HEK293 (cell line): Measurements from ENCODE around the gene RIN3.

Source experiments
- CTCF ChIA-PET: fragments of 350-600 bp; formaldehyde crosslinking; extraction: SDS; loops from one replicate; lab custom pipeline; 2021; ENCODE audit warnings: antibody characterized with exemption; lab: Yijun Ruan, JAX
- POLR2A ChIA-PET: fragments of 300-600 bp; formaldehyde crosslinking; extraction: SDS; loops from one replicate; lab custom pipeline; 2020; ENCODE audit warnings: antibody characterized with exemption, inconsistent platforms; lab: Yijun Ruan, JAX
- H3K27ac ChIP-seq: fragments of 200-500 bp; sonication (Bioruptor generic); 2 replicates; pipeline ENCODE4 v1.5.1; 2014; ENCODE audit warnings: low read depth, low read length, control low read depth, inconsistent platforms; ENCODE audit errors: extremely low read depth
- H3K36me3 ChIP-seq, 2 experiments: fragments of 200-500 bp in 1 of 2; sonication (Bioruptor generic) in 1 of 2; 1 replicate in 1 of 2; 2 replicates in 1 of 2; pipeline ENCODE4 v1.5.1; 2014 to 2017; ENCODE audit warnings: inconsistent platforms in 2 of 2, low read length in 2 of 2; ENCODE audit not compliant: control insufficient read depth in 2 of 2, insufficient read depth in 1 of 2
- H3K4me1 ChIP-seq: fragments of 200-500 bp; sonication (Bioruptor generic); 2 replicates; pipeline ENCODE4 v1.5.1; 2014; ENCODE audit warnings: mild to moderate bottlenecking, low read length, inconsistent platforms; ENCODE audit not compliant: control insufficient read depth, insufficient read depth
- H3K4me3 ChIP-seq: 2 replicates; pipeline ENCODE4 v1.5.1; 2011; ENCODE audit warnings: low read depth, mild to moderate bottlenecking, control low read depth, low read length, moderate library complexity
- H3K9me3 ChIP-seq: fragments of 200-500 bp; sonication (Bioruptor generic); 2 replicates; pipeline ENCODE4 v1.5.1; 2014; ENCODE audit warnings: low read depth, low read length, inconsistent platforms; ENCODE audit not compliant: control insufficient read depth, insufficient read depth
- BCL11B ChIP-seq: fragments of 450-650 bp; formaldehyde crosslinking; IDR thresholded peaks from 2 replicates; pipeline ENCODE4 v1.5.1; 2016; ENCODE audit warnings: low read depth, missing biosample characterization, missing genetic modification characterization
- GFI1B ChIP-seq: fragments of 450-650 bp; formaldehyde crosslinking; IDR thresholded peaks from 2 replicates; pipeline ENCODE4 v1.5.1; 2016; ENCODE audit warnings: missing biosample characterization, missing genetic modification characterization
- MEIS1 ChIP-seq: sonication (generic); formaldehyde crosslinking; IDR thresholded peaks from 2 replicates; pipeline ENCODE4 v1.8.1; 2022; ENCODE audit warnings: missing genetic modification reagents, mild to moderate bottlenecking, borderline replicate concordance
- REPIN1 ChIP-seq: fragments of 450-650 bp; formaldehyde crosslinking; IDR thresholded peaks from 2 replicates; pipeline ENCODE4 v1.5.1; 2017; ENCODE audit warnings: missing biosample characterization, missing genetic modification characterization, low read depth
- ZNF112 ChIP-seq: fragments of 450-650 bp; formaldehyde crosslinking; IDR thresholded peaks from 2 replicates; pipeline ENCODE4 v1.5.0; 2017; ENCODE audit warnings: missing biosample characterization, missing genetic modification characterization
- ZNF138 ChIP-seq: fragments of 450-650 bp; formaldehyde crosslinking; IDR thresholded peaks from 2 replicates; pipeline ENCODE4 v1.5.1; 2016; ENCODE audit warnings: missing biosample characterization, missing genetic modification characterization, borderline replicate concordance
- ZNF302 ChIP-seq: fragments of 450-650 bp; formaldehyde crosslinking; IDR thresholded peaks from 2 replicates; pipeline ENCODE4 v1.5.1; 2016; ENCODE audit warnings: missing biosample characterization, missing genetic modification characterization, low read depth
- ZNF544 ChIP-seq: fragments of 450-650 bp; formaldehyde crosslinking; IDR thresholded peaks from 2 replicates; pipeline ENCODE4 v1.5.0; 2017; ENCODE audit warnings: missing biosample characterization, missing genetic modification characterization
- ZNF596 ChIP-seq: fragments of 450-650 bp; IDR thresholded peaks from 2 replicates; pipeline ENCODE4 v1.5.0; 2018; ENCODE audit warnings: missing biosample characterization, mild to moderate bottlenecking, missing genetic modification characterization, moderate library complexity
- ZNF624 ChIP-seq: fragments of 450-650 bp; formaldehyde crosslinking; IDR thresholded peaks from 2 replicates; pipeline ENCODE4 v1.5.1; 2017; ENCODE audit warnings: missing biosample characterization, missing genetic modification characterization
- ZNF660 ChIP-seq: fragments of 450-650 bp; IDR thresholded peaks from 2 replicates; pipeline ENCODE4 v1.5.1; 2018; ENCODE audit warnings: missing biosample characterization, mild to moderate bottlenecking, missing genetic modification characterization
- ZNF777 ChIP-seq: fragments of 450-650 bp; formaldehyde crosslinking; IDR thresholded peaks from 2 replicates; pipeline ENCODE4 v1.5.1; 2017; ENCODE audit warnings: missing biosample characterization, missing genetic modification characterization, borderline replicate concordance
- TF ChIP-seq, protein P1 (sequence below): fragments of 450-650 bp; formaldehyde crosslinking; IDR thresholded peaks from 2 replicates; pipeline ENCODE4 v1.5.1; 2016; ENCODE audit warnings: missing biosample characterization, missing genetic modification characterization
- TF ChIP-seq, protein P2 (sequence below): fragments of 450-650 bp; formaldehyde crosslinking; IDR thresholded peaks from 2 replicates; pipeline ENCODE4 v1.5.1; 2017; ENCODE audit warnings: missing biosample characterization, missing genetic modification characterization
- TF ChIP-seq, protein P3 (sequence below): fragments of 450-650 bp; formaldehyde crosslinking; conservative IDR thresholded peaks from 2 replicates; pipeline ENCODE4 v1.5.1; 2016; ENCODE audit warnings: low read depth, missing biosample characterization, missing genetic modification characterization
- TF ChIP-seq, protein P4 (sequence below): fragments of 450-650 bp; formaldehyde crosslinking; IDR thresholded peaks from 2 replicates; pipeline ENCODE4 v1.5.1; 2016; ENCODE audit warnings: missing biosample characterization, missing genetic modification characterization

RIN3 gene

DNA sequence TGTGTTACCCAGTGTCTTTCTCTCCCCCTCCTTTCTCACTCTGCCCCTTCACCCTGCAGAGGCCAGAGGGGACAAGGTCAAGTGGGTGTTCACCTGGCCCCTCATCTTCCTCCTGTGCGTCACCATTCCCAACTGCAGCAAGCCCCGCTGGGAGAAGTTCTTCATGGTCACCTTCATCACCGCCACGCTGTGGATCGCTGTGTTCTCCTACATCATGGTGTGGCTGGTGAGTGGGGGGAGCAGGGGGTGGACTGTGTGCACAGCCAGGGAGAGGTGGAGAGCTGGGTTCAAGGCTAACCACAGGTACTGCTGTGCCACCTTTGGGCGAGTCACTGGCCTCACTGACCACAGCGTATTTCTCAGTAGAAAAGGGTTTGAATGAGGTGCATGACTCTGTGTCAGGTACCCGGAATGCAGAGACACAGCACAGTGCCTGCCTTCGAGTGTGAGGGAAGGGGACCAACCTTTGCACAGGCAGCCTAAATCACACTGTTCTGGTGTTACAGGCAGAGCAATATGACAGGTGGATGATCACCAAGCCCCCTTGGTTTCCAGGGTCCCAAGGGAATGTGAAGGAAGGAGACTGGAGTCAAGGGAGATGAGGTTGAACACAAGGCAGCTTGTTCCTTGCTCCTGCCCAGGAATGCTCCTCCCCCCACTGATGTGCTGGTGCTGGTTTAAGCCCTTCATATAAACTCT, 30.8 kb upstream of the RIN3 start (continued):
- TF ChIP-seq GFI1B (tag by site-specific recombination) (no peak), REPIN1 (tag by site-specific recombination) (no peak), BCL11B (no peak), ZNF138 (tag by site-specific recombination) (no peak)
- TF ChIP-seq, protein P1, sequence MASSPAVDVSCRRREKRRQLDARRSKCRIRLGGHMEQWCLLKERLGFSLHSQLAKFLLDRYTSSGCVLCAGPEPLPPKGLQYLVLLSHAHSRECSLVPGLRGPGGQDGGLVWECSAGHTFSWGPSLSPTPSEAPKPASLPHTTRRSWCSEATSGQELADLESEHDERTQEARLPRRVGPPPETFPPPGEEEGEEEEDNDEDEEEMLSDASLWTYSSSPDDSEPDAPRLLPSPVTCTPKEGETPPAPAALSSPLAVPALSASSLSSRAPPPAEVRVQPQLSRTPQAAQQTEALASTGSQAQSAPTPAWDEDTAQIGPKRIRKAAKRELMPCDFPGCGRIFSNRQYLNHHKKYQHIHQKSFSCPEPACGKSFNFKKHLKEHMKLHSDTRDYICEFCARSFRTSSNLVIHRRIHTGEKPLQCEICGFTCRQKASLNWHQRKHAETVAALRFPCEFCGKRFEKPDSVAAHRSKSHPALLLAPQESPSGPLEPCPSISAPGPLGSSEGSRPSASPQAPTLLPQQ, result no peak

DNA sequence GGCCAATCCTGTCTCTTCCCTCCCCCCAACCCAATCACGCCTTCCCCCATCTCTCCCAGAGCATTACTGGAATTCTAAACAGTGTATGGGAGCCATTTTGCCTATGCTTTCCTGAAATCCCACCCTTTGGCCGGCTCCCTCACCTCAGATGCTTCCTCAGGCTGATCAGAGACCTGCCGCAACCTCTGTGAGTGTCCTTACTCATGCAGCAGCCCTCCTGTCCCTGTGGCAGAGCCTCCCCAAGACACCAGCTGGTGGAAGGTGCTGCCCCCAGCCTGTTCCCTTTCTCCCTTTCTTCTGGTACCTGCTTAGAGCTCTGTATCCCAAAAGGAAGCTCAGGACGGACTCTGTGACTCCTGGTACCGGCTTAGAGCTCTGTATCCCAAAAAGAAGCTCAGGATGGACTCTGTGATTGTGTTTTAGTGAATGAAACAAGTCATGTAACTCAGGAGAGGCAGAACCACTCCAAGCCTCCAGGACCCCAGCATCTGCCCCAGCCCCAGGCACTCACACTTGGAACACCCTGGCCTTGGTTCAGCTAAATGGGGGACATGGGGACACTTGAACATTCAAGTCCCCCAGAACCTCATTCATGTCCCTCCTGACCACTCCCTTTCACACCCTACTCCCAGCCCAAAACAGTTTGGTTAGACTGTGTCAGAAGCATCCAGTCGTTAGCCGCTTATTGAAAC, 29.3 kb upstream of the RIN3 start:
- no peak overlapping the region for H3K27ac ChIP-seq
- H3K36me3 ChIP-seq, result no peaks in the 10 kb centered on the region
- CTCF ChIA-PET, result interaction anchor here (0.7 kb wide), 1 partner anchor 139 kb away, joined by 4 read pairs; no protein-coding TSS in a partner anchor
- no peaks in the 10 kb centered on the region for H3K9me3 ChIP-seq
- no peak overlapping the region for H3K4me3 ChIP-seq
- no peaks in the 10 kb centered on the region for H3K4me1 ChIP-seq
- TF ChIP-seq ZNF777, result no peak
- TF ChIP-seq ZNF624 (tag by site-specific recombination), result no peak
- no peak for TF ChIP-seq ZNF544 (tag by site-specific recombination)
- TF ChIP-seq ZNF660, result no peak
- POLR2A ChIA-PET, result no interaction called here

DNA sequence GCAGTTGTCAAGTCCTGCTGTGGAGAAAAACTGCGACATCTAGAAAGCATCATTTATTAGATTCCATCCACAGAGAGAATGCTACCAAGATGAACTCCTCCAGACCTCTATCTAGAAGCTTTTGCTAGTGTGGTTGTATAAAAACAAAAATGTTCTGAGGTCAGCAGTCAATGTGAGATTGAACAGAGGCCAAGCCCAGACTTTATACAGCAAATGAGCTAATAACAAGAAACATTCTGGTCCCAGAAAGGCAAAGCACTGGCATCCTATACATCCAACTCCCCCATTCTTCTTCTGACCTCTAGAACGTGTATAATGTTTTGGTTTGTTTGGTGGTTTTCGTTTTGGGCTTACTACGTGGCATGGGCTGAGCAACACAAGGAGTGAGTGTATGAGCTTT, 26.7 kb upstream of the RIN3 start:
- Histone ChIP-seq H3K4me1 (no peaks in the 10 kb centered on the region), H3K9me3 (no peaks in the 10 kb centered on the region), H3K36me3 (no peaks in the 10 kb centered on the region), H3K4me3 (no peak overlapping the region), H3K27ac (no peak overlapping the region)
- TF ChIP-seq, protein P2, sequence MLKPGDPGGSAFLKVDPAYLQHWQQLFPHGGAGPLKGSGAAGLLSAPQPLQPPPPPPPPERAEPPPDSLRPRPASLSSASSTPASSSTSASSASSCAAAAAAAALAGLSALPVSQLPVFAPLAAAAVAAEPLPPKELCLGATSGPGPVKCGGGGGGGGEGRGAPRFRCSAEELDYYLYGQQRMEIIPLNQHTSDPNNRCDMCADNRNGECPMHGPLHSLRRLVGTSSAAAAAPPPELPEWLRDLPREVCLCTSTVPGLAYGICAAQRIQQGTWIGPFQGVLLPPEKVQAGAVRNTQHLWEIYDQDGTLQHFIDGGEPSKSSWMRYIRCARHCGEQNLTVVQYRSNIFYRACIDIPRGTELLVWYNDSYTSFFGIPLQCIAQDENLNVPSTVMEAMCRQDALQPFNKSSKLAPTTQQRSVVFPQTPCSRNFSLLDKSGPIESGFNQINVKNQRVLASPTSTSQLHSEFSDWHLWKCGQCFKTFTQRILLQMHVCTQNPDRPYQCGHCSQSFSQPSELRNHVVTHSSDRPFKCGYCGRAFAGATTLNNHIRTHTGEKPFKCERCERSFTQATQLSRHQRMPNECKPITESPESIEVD (tag by site-specific recombination), result no peak
- TF ChIP-seq, protein P3, sequence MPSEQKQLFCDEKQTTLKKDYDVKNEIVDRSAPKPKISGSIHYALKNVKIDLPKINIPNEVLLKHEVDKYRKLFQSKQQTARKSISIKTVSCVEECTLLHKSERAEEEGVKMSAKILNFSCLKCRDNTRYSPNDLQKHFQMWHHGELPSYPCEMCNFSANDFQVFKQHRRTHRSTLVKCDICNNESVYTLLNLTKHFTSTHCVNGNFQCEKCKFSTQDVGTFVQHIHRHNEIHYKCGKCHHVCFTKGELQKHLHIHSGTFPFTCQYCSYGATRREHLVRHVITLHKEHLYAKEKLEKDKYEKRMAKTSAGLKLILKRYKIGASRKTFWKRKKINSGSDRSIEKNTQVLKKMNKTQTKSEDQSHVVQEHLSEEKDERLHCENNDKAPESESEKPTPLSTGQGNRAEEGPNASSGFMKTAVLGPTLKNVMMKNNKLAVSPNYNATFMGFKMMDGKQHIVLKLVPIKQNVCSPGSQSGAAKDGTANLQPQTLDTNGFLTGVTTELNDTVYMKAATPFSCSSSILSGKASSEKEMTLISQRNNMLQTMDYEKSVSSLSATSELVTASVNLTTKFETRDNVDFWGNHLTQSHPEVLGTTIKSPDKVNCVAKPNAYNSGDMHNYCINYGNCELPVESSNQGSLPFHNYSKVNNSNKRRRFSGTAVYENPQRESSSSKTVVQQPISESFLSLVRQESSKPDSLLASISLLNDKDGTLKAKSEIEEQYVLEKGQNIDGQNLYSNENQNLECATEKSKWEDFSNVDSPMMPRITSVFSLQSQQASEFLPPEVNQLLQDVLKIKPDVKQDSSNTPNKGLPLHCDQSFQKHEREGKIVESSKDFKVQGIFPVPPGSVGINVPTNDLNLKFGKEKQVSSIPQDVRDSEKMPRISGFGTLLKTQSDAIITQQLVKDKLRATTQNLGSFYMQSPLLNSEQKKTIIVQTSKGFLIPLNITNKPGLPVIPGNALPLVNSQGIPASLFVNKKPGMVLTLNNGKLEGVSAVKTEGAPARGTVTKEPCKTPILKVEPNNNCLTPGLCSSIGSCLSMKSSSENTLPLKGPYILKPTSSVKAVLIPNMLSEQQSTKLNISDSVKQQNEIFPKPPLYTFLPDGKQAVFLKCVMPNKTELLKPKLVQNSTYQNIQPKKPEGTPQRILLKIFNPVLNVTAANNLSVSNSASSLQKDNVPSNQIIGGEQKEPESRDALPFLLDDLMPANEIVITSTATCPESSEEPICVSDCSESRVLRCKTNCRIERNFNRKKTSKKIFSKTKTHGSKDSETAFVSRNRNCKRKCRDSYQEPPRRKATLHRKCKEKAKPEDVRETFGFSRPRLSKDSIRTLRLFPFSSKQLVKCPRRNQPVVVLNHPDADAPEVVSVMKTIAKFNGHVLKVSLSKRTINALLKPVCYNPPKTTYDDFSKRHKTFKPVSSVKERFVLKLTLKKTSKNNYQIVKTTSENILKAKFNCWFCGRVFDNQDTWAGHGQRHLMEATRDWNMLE (tag by site-specific recombination), result no peak
- TF ChIP-seq ZNF596, result no peak
- no peak for TF ChIP-seq ZNF302
- no peak for TF ChIP-seq ZNF112 (tag by site-specific recombination)
- no peak for TF ChIP-seq MEIS1 (CRISPR knock-in tag)
- TF ChIP-seq, protein P4, sequence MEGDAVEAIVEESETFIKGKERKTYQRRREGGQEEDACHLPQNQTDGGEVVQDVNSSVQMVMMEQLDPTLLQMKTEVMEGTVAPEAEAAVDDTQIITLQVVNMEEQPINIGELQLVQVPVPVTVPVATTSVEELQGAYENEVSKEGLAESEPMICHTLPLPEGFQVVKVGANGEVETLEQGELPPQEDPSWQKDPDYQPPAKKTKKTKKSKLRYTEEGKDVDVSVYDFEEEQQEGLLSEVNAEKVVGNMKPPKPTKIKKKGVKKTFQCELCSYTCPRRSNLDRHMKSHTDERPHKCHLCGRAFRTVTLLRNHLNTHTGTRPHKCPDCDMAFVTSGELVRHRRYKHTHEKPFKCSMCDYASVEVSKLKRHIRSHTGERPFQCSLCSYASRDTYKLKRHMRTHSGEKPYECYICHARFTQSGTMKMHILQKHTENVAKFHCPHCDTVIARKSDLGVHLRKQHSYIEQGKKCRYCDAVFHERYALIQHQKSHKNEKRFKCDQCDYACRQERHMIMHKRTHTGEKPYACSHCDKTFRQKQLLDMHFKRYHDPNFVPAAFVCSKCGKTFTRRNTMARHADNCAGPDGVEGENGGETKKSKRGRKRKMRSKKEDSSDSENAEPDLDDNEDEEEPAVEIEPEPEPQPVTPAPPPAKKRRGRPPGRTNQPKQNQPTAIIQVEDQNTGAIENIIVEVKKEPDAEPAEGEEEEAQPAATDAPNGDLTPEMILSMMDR (tag by site-specific recombination), result no peak
- CTCF ChIA-PET, result no interaction called here
- POLR2A ChIA-PET, result no interaction called here
